ENCODE data around the gene FRMD4A.

The FRMD4A gene

DNA sequence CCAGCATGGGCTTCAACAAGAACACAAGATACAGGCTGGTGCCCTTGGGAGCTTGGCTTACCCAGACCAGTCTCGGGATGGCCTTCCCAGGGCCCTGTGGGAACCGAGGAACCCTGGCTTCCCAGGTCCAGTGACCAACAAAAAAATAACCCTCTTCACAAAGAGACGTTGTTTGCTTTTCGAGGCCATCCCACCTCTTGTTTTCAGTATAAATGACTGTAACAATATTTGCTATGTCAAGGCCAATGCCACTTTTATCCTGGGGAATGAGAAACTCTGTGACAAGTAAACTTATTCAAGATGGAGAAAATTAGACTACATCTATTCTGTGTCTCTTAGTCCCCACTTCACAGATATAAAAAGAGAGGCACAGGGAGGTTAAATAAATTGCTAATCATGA is 605.1 kb downstream of the FRMD4A start:
- no peak overlapping the region for H3K4me3 ChIP-seq (ENCODE audit: low read length)
- no peak for DNase-seq (ENCODE audit: low read depth)
- TF ChIP-seq, protein P1, sequence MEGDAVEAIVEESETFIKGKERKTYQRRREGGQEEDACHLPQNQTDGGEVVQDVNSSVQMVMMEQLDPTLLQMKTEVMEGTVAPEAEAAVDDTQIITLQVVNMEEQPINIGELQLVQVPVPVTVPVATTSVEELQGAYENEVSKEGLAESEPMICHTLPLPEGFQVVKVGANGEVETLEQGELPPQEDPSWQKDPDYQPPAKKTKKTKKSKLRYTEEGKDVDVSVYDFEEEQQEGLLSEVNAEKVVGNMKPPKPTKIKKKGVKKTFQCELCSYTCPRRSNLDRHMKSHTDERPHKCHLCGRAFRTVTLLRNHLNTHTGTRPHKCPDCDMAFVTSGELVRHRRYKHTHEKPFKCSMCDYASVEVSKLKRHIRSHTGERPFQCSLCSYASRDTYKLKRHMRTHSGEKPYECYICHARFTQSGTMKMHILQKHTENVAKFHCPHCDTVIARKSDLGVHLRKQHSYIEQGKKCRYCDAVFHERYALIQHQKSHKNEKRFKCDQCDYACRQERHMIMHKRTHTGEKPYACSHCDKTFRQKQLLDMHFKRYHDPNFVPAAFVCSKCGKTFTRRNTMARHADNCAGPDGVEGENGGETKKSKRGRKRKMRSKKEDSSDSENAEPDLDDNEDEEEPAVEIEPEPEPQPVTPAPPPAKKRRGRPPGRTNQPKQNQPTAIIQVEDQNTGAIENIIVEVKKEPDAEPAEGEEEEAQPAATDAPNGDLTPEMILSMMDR (IDR thresholded peaks at IDR 0.05; ENCODE audit: insufficient read depth, low read depth, low read length, missing control alignments), result no peak

DNA sequence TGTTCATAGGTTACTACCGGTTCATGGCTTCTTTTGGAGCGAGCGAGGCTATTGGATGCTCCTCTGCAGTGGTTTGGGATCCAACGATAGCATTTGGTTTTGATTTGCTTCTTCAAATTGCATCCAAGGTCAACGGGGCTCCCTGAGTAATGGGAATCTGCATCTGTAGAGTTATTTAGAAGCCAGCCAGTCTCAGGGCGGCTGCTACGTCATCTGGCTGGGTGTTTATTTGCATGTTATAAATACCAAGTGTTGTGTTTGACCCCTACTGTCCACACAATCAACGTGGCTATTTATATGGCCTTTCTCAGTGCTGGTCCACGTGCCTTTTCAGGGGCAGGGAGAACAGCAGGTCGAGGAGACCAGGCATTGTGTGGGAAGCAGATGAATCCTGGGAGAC is 606.2 kb downstream of the FRMD4A start:
- no peak for DNase-seq (ENCODE audit: low read depth)
- H3K4me3 ChIP-seq (ENCODE audit: low read length), result no peak overlapping the region
- TF ChIP-seq, protein P1 (IDR thresholded peaks at IDR 0.05; ENCODE audit: insufficient read depth, low read depth, low read length, missing control alignments), result no peak

DNA sequence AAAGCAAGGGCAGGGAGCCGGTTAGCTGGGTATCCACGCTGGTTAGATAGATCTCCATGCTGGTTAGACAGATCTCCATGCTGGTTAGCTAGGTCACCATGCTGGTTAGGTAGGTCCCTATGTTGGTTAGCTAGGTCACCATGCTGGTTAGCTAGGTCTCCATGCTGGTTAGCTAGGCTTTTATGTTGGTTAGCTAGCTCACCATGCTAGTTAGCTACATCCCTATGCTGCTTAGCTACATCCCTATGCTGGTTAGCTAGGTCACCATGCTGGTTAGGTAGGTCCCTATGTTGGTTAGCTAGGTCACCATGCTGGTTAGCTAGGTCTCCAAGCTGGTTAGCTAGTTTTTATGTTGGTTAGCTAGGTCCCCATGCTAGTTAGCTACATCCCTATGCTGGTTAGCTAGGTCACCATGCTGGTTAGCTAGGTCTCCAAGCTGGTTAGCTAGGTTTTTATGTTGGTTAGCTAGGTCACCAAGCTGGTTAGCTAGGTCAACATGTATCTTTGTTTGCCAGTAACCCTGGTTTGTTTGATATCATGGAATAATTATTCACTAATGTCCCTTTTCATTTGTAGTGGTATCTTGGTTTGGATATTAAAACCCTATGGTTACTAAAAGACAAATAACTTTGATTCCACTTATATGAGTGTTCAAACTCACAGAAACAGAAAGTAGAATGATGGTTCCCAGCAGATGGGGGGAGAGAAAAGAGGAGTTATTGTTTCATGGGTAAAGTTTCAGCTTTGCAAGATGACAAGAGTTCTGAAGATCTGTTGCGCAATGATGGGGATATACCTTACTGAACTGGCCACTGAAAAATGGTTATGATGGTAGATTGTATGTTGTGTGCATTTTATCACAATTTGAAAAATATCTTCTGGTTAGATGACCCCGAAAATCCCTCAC is 607.7 kb downstream of the FRMD4A start:
- TF ChIP-seq, protein P1 (IDR thresholded peaks at IDR 0.05; ENCODE audit: insufficient read depth, low read depth, low read length, missing control alignments), result no peak
- no peak overlapping the region for H3K4me3 ChIP-seq (ENCODE audit: low read length)
- no peak for DNase-seq (ENCODE audit: low read depth)

DNA sequence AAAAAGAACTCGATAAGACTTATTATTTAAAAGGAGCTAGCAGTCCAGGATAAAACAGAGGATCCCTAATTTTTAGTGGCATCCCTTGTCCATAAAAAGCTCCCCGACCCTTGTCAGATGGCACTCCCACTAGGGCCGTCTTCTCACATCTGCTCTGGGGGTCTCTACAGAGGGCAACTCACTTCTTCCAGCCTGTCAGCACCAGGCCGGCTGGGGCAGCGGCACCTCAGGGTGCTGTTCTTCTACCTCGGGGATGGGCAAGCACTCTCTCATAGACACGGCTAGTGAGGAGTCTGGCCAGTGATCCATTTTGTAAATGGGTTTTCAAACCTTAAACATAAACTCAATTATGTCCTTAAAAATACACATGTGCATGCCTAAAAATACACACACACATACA is 609.2 kb downstream of the FRMD4A start:
- TF ChIP-seq, protein P1 (IDR thresholded peaks at IDR 0.05; ENCODE audit: insufficient read depth, low read depth, low read length, missing control alignments), result no peak
- no peak for DNase-seq (ENCODE audit: low read depth)
- H3K4me3 ChIP-seq (ENCODE audit: low read length), result no peak overlapping the region

DNA sequence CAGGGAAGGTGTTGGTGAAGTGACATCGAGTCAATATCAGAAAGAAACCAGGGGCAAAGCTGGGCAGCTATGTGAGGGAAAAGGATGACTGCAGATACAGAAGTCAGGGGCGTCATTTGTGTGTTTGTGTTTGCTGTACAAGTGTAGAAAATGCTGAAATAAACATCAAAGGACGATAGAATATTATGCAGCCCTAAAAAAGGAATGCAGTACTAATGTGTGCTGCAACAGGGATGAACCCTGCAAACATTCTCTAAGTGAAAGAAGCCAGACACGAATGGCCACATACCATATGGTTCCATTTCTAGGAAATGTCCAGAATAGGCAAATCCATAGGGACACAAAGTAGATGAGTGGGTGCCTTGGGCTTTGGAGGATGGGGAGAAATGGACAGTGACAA is 610.0 kb downstream of the FRMD4A start:
- no peak for DNase-seq (ENCODE audit: low read depth)
- no peak overlapping the region for H3K4me3 ChIP-seq (ENCODE audit: low read length)
- TF ChIP-seq, protein P1 (IDR thresholded peaks at IDR 0.05; ENCODE audit: insufficient read depth, low read depth, low read length, missing control alignments), result no peak

DNA sequence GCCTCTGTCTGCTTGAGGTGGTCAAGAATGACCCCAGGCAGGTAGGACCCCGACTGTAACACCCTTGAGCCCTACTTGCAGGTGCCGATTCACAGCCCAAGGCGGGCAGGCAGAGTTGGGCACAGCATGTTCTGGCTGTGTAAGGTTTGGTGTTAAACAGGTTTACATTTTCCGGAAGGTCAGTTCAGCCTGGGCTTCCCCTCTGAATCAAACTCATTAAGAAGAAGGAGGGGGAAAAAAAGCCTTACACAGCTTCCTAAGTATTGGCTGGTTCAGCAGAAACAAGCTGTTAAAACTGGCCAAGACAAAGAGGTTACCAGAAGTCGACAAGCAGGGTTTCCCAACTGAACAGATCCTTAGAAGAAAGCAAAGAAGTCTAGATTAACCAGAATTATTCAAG is 611.3 kb downstream of the FRMD4A start:
- no peak for DNase-seq (ENCODE audit: low read depth)
- no peak overlapping the region for H3K4me3 ChIP-seq (ENCODE audit: low read length)
- TF ChIP-seq, protein P1 (IDR thresholded peaks at IDR 0.05; ENCODE audit: insufficient read depth, low read depth, low read length, missing control alignments), result no peak

DNA sequence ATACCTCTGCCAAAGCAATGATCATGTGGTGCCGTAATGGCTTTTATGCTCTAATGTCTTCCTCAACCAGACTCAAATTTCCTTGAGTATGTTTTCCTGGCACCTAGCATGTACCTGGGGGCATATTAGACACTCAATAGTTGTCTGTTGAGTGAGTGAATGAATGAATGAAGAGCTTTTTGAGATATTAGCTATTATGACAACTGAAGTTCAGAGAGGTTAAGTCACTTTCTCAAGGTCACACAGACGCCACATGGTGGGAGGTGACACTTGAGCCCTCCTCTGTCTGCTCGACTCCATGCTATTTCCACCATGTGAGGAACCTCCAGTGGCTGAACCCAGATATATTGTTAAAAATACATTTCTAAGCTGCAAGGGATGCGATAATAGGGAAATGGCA is 611.9 kb downstream of the FRMD4A start:
- H3K4me3 ChIP-seq (ENCODE audit: low read length), result no peak overlapping the region
- no peak for DNase-seq (ENCODE audit: low read depth)
- TF ChIP-seq, protein P1 (IDR thresholded peaks at IDR 0.05; ENCODE audit: insufficient read depth, low read depth, low read length, missing control alignments), result no peak

Measured in epithelial cell of esophagus (primary cell).